Mucosa of descending colon (tissue), 3 donors: ENCODE data around the gene KLK1. TPM values are rescaled to one million over a fixed set of nuclear protein-coding genes. Genes with fewer than 3 reads are reported as not detected.

Experiments used
- ATAC-seq: fragments of 200-7000 bp; cut with Tn5 transposase; one replicate; pipeline ENCODE4 v1.9.1; 2020; ENCODE audit warnings: mild to moderate bottlenecking, moderate library complexity
- DNase-seq, 3 donors: peaks; one replicate each; pipeline ENCODE4 v3.0.0-alpha.2; 2020
- H3K36me3 ChIP-seq: fragments of 200-600 bp; one replicate; pipeline ENCODE4 v1.8.0; 2021; ENCODE audit warnings: low read depth, mild to moderate bottlenecking
- H3K4me1 ChIP-seq: fragments of 200-600 bp; one replicate; pipeline ENCODE4 v1.8.0; 2021; ENCODE audit warnings: low read depth, mild to moderate bottlenecking
- H3K4me3 ChIP-seq: fragments of 200-600 bp; one replicate; pipeline ENCODE4 v1.8.0; 2021; ENCODE audit warnings: mild to moderate bottlenecking
- H3K9me3 ChIP-seq: fragments of 200-600 bp; one replicate; pipeline ENCODE4 v1.8.0; 2021; ENCODE audit warnings: mild to moderate bottlenecking
- intact Hi-C, 2 donors: fragments of 100-400 bp; cut with DNase I in 1 of 2; cut with micrococcal nuclease in 1 of 2; formaldehyde crosslinking; loops; one replicate each; pipeline versions ENCODE4 v1.11.0 to v1.11.1; 2022; cut with DNase I, micrococcal nuclease
- total RNA-seq, 3 donors: library from RNA; stranded (reverse); fragmentation: NEBNext Ultra II Directional in 2 of 3; extraction: Animal tissue kit (Norgen Biotek cat#: 25700) in 2 of 3; gene quantifications; one replicate each; pipeline versions ENCODE4 v1.2.1 to v1.2.4, GENCODE V29; 2021 to 2023
- TF ChIP-seq, protein P1 (sequence below): fragments of 200-600 bp; IDR thresholded peaks from one replicate; pipeline ENCODE4 v1.8.0; 2022; ENCODE audit warnings: antibody characterized with exemption, mild to moderate bottlenecking
- donor health status: DM: no; HTN: no; CAD: no; lungs with moderate emphysema.
- donor health status: DM: no; HTN: no; CAD: no.
- donor health status: DM: no; HTN: yes; CAD: no.

The KLK1 gene
- total RNA-seq, 3 donors from 2014 or later = 29.3 to 130 (median 80.6) TPM

DNA sequence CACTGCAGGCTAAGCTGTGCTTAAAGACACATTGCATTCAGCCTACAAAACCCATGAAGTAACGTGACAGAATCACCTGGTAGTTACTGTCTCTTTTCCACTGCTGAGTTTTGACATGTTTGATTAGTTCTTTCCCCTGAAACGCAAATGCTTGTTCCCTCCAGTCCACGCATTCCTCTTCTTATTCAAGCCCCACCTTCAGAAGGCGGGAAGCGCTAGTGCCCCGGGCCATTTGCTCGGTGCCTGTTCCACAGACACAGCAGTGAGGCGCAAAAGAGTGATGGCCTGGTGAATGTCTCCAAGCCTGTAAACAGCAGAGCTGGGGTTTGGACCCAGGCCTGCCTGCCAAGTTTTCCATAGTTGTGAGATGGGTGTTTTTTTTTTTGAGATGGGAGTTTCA lies 22.5 kb downstream of the KLK1 start:
- Histone ChIP-seq H3K36me3 (no peaks in the 10 kb centered on the region), H3K4me3 (no peak overlapping the region), H3K4me1 (peaks cover 14% of the 10 kb centered on the region), H3K9me3 (no peaks in the 10 kb centered on the region)
- ATAC-seq = no peak
- TF ChIP-seq, protein P1, sequence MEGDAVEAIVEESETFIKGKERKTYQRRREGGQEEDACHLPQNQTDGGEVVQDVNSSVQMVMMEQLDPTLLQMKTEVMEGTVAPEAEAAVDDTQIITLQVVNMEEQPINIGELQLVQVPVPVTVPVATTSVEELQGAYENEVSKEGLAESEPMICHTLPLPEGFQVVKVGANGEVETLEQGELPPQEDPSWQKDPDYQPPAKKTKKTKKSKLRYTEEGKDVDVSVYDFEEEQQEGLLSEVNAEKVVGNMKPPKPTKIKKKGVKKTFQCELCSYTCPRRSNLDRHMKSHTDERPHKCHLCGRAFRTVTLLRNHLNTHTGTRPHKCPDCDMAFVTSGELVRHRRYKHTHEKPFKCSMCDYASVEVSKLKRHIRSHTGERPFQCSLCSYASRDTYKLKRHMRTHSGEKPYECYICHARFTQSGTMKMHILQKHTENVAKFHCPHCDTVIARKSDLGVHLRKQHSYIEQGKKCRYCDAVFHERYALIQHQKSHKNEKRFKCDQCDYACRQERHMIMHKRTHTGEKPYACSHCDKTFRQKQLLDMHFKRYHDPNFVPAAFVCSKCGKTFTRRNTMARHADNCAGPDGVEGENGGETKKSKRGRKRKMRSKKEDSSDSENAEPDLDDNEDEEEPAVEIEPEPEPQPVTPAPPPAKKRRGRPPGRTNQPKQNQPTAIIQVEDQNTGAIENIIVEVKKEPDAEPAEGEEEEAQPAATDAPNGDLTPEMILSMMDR = no peak
- no peak for DNase-seq
- intact Hi-C loops = no loop called here

DNA sequence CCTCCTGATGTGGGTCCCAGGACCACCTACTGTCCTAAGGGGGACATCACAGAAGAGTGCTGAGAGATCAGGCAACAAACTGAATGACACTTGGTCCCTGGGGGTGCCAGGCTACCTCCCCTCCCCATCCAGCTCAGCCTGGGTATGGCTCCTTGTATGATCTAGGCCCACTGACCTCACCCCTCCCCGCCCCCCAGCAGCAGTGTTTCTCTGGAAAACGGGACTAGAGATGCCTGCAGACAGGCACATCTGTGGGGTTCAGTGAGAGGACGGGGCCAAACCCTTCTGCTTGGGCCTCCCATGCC lies 24.1 kb downstream of the KLK1 start:
- ATAC-seq (no peak), DNase-seq (no peak)
- no peaks in the 10 kb centered on the region for H3K9me3 ChIP-seq
- no peak overlapping the region for H3K4me3 ChIP-seq
- peaks cover 14% of the 10 kb centered on the region for H3K4me1 ChIP-seq
- intact Hi-C loops = no loop called here
- TF ChIP-seq, protein P1 = no peak
- no peaks in the 10 kb centered on the region for H3K36me3 ChIP-seq

DNA sequence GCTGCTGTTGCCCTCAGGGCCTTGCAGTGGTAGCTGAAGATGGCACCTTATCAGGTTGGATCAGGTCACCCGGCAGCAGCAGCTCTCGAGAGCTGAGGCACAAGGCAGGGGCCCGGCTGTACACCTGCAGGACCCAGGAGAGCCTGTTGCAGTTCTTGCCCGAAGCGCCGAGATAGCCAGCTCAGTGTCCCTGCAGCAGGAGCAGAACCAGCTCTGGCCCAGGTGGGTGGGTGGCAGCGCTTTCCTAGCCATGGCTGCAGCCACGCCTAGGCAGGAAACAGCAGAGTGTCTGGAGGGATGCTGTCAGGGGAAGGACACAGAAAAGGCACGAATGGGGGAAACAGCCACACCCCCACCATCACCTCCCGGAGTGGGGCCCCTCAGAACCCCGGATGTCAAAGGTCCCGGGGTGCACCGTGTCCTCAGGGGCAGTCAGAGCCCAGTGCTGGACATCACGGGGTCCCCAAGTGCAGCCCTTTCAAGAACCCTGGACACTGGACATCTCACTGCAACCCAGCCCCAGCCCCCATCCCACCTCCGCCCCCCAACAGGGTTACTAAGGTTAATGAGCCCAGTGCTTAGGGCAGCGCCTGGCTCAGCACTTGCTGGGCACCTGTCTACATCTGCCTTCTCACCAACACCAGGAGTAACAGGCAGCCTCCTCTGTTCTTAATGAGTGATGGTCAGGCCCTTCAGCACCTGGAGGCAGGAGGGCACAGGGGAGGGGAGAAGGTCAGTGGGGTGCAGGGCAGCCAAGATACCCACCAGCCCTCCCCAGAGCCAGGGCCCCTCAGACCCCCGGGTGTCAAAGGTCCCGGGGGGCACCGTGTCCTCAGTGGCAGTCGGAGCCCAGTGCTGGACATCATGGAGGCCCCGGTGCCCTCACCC lies 24.7 kb downstream of the KLK1 start:
- Histone ChIP-seq H3K9me3 (no peaks in the 10 kb centered on the region), H3K4me1 (peaks cover 14% of the 10 kb centered on the region), H3K4me3 (no peak overlapping the region), H3K36me3 (no peaks in the 10 kb centered on the region)
- intact Hi-C loops = no loop called here
- DNase-seq (no peak), ATAC-seq (no peak)
- TF ChIP-seq, protein P1 = no peak

DNA sequence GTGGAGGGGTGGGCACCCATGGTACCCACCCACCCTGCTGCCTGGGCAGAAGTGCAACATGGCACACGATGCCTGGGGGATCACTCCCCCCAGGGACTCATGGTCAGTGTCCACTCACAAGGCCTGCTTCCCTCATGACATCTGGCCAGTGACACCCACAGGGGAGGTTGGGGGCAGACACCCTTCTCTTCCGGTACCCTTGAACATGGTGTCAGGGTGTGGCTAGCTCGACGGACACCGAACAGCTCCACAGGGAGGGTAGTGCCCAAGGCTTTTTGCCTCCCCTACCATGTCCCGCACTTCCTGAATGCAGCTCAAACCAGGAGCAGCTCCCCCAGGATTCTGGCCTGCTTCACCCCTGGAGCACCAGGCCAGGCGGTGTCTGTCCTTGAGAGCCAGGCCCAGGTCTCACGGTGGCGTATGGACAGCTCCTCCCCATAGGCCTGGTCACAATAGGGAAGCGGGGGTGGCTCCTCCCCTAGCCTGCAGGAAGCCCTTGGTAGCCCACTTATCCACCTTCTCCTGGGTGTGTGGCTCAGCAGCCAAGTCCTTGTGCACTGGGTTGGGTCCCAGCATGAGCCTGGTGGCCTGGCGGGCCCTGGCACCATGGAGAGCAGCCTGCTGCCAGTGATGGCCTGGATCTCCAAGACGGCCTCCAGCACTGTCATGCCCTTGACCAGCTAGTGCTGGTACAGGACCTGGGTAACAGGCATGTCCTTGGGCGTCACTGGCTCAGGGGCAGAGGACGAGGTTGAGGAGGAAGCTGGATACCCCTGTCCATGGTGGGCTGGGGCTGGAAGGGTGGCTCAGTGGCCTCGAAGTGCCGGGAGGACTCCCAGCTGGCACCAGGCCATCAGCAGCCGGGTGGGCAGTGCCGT lies 25.6 kb downstream of the KLK1 start:
- Histone ChIP-seq H3K4me3 (no peak overlapping the region), H3K4me1 (peaks cover 6% of the 10 kb centered on the region), H3K36me3 (no peaks in the 10 kb centered on the region), H3K9me3 (no peaks in the 10 kb centered on the region)
- DNase-seq (no peak), ATAC-seq (no peak)
- intact Hi-C loops = no loop called here
- TF ChIP-seq, protein P1 = no peak

DNA sequence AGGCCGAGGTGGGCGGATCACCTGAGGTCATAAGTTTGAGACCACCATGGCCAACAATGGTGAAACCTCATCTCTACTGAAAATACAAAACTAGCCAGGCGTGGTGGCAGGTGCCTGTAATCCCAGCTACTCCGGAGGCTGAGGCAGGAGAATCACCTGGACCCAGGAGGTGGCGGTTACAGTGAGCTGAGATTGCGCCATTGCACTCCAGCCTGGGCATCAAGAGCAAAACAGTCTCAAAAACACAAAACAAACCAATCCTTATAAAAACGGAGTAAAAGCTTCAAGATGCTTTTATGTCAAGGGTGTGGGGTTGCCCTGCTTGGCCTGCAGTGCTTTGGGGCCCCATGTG lies 26.2 kb downstream of the KLK1 start:
- Histone ChIP-seq H3K36me3 (no peaks in the 10 kb centered on the region), H3K4me3 (no peak overlapping the region), H3K4me1 (peaks cover 2% of the 10 kb centered on the region), H3K9me3 (no peaks in the 10 kb centered on the region)
- no peak for DNase-seq
- intact Hi-C loops = no loop called here
- no peak for ATAC-seq
- TF ChIP-seq, protein P1 = no peak
